Caco-2 (cell line): ENCODE results near the gene HES2. TPM values are rescaled to one million over a fixed set of nuclear protein-coding genes. Genes with fewer than 3 reads are reported as not detected.
"Not testable (repeated sequence)": the region's sequence is repeated elsewhere in the genome, so short reads cannot be mapped to it uniquely, and the experiment has no call there.

Experiments
- BruUV-seq: library from RNA; stranded (reverse); fragments of 400-500 nt; replicated peaks from 2 replicates; lab custom pipeline; 2021; lab: Mats Ljungman, UMichigan
- CTCF ChIA-PET: fragments of 300-600 bp; sonication (Branson Sonifier 250); formaldehyde crosslinking; loops from one replicate; lab custom pipeline; 2022; ENCODE audit warnings: antibody characterized with exemption; lab: Charles Lee
- POLR2A ChIA-PET: fragments of 300-600 bp; sonication (Branson Sonifier 250); formaldehyde crosslinking; loops from one replicate; lab custom pipeline; 2022; ENCODE audit warnings: antibody characterized with exemption; lab: Charles Lee
- DNase-seq, 2 experiments: peaks; one replicate each; pipeline versions ENCODE4 v3.0.0 to v3.0.0-alpha.2; 2020 to 2022
- H3K27me3 ChIP-seq: replicated peaks from 2 replicates; pipeline ENCODE4 v1.6.0; 2011; ENCODE audit warnings: low read length; ENCODE audit not compliant: control insufficient read depth, insufficient read depth
- H3K36me3 ChIP-seq: 2 replicates; pipeline ENCODE4 v1.5.1; 2011; ENCODE audit warnings: low read length; ENCODE audit not compliant: control insufficient read depth, insufficient read depth
- H3K4me1 ChIP-seq: fragments of 250-450 bp; sonication (Bioruptor Pico); 2 replicates; pipeline ENCODE4 v1.5.1; 2020; ENCODE audit warnings: mild to moderate bottlenecking
- H3K4me3 ChIP-seq: 2 replicates; pipeline ENCODE4 v1.5.1; 2011; ENCODE audit warnings: low read depth, mild to moderate bottlenecking, control low read depth, low read length
- H3K9me3 ChIP-seq: fragments of 250-450 bp; sonication (Bioruptor Pico); 2 replicates; pipeline ENCODE4 v1.5.1; 2020; ENCODE audit warnings: mild to moderate bottlenecking, moderate library complexity
- H3K27ac Mint-ChIP-seq: one replicate; pipeline ENCODE4 v1.8.0; 2022; ENCODE audit warnings: mixed read lengths; ENCODE audit not compliant: unreplicated experiment
- H3K27me3 Mint-ChIP-seq: one replicate; pipeline ENCODE4 v1.8.0; 2022; ENCODE audit warnings: mixed read lengths; ENCODE audit not compliant: insufficient read depth, unreplicated experiment
- H3K36me3 Mint-ChIP-seq: one replicate; pipeline ENCODE4 v1.8.0; 2022; ENCODE audit warnings: mild to moderate bottlenecking, mixed read lengths; ENCODE audit not compliant: insufficient read depth, unreplicated experiment
- H3K4me1 Mint-ChIP-seq: one replicate; pipeline ENCODE4 v1.8.0; 2022; ENCODE audit warnings: low read depth, mixed read lengths; ENCODE audit not compliant: unreplicated experiment
- H3K4me3 Mint-ChIP-seq: one replicate; pipeline ENCODE4 v1.8.0; 2022; ENCODE audit warnings: mild to moderate bottlenecking, moderate library complexity, mixed read lengths; ENCODE audit not compliant: unreplicated experiment
- H3K9me3 Mint-ChIP-seq: one replicate; pipeline ENCODE4 v1.8.0; 2022; ENCODE audit warnings: mixed read lengths; ENCODE audit not compliant: unreplicated experiment
- CTCF ChIP-seq, 2 experiments: fragments of 200-600 bp in 1 of 2; IDR thresholded peaks; 1 replicate in 1 of 2; 2 replicates in 1 of 2; pipeline versions ENCODE4 v1.5.1 to v1.8.0; 2011 to 2022; ENCODE audit warnings: antibody characterized with exemption in 1 of 2, control low read depth in 1 of 2, inconsistent platforms in 1 of 2, low read depth in 1 of 2, low read length in 1 of 2, mild to moderate bottlenecking in 1 of 2, moderate library complexity in 1 of 2; ENCODE audit not compliant: insufficient read depth in 1 of 2, severe bottlenecking in 1 of 2, unreplicated experiment in 1 of 2
- intact Hi-C: fragments of 100-400 bp; cut with micrococcal nuclease; formaldehyde crosslinking; loops from one replicate; pipeline ENCODE4 v1.10.0; 2022; ENCODE audit not compliant: unreplicated experiment
- total RNA-seq: library from RNA; stranded (reverse); gene quantifications from 2 replicates; pipeline ENCODE4 v1.2.3, GENCODE V29; 2022

HES2 gene
- total RNA-seq, 1 experiment from 2014 or later = 0.91 TPM

GRCh38 chr1:6454856-6455751 is 35.4 kb upstream of the HES2 start:
- H3K9me3 Mint-ChIP-seq = no peaks in the 10 kb centered on the region
- no peaks in the 10 kb centered on the region for H3K27me3 Mint-ChIP-seq
- H3K36me3 Mint-ChIP-seq = no peaks in the 10 kb centered on the region
- no peaks in the 10 kb centered on the region for H3K9me3 ChIP-seq
- no peak overlapping the region for H3K27ac Mint-ChIP-seq
- intact Hi-C loops = no loop called here
- H3K4me1 ChIP-seq = peaks cover 7% of the 10 kb centered on the region
- H3K36me3 ChIP-seq = no peaks in the 10 kb centered on the region
- DNase-seq = no peak
- POLR2A ChIA-PET = no interaction called here
- H3K4me1 Mint-ChIP-seq = peaks cover 9% of the 10 kb centered on the region
- BruUV-seq = no TSS peak
- H3K27me3 ChIP-seq = no peaks in the 10 kb centered on the region
- CTCF ChIA-PET = interaction anchor here (1.4 kb wide), 1 partner anchor 17 kb away, joined by 3 read pairs; no protein-coding TSS in a partner anchor
- no peak overlapping the region for H3K4me3 ChIP-seq
- TF ChIP-seq CTCF (IDR thresholded peaks at IDR 0.05; ENCODE audit: insufficient read depth in 1 of 2, low read depth in 1 of 2, low read length in 1 of 2, severe bottlenecking in 1 of 2, unreplicated experiment in 1 of 2) = no peak
- no peak overlapping the region for H3K4me3 Mint-ChIP-seq

GRCh38 chr1:6453895-6454855 is 34.5 kb upstream of the HES2 start:
- POLR2A ChIA-PET, DNase-seq, H3K4me3 ChIP-seq, H3K36me3 Mint-ChIP-seq, H3K4me1 ChIP-seq, H3K4me1 Mint-ChIP-seq, H3K27me3 ChIP-seq, H3K36me3 ChIP-seq, BruUV-seq, H3K9me3 Mint-ChIP-seq, H3K4me3 Mint-ChIP-seq, H3K27ac Mint-ChIP-seq, intact Hi-C loops, H3K27me3 Mint-ChIP-seq, H3K9me3 ChIP-seq: not testable (repeated sequence)
- CTCF ChIA-PET = interaction anchor here (1.4 kb wide), 1 partner anchor 16 kb away, joined by 3 read pairs; no protein-coding TSS in a partner anchor

- Mint-ChIP-seq H3K27ac (peak overlapping the region; percentile 67), H3K27me3 (no peaks in the 10 kb centered on the region), H3K4me1 (peaks cover 9% of the 10 kb centered on the region), H3K36me3 (no peaks in the 10 kb centered on the region), H3K9me3 (no peaks in the 10 kb centered on the region), H3K4me3 (no peak overlapping the region)
- H3K27me3 ChIP-seq = no peaks in the 10 kb centered on the region
- peak; percentile 43 to 73 for DNase-seq
- no peaks in the 10 kb centered on the region for H3K9me3 ChIP-seq
- ChIA-PET CTCF (interaction anchor here (0.6 to 1.5 kb wide), 4 partner anchors 10 to 280 kb away, joined by 3 to 5 read pairs (median 4); no protein-coding TSS in a partner anchor), POLR2A (no interaction called here)
- peaks cover 7% of the 10 kb centered on the region for H3K4me1 ChIP-seq
- no peaks in the 10 kb centered on the region for H3K36me3 ChIP-seq
- TF ChIP-seq CTCF (IDR thresholded peaks at IDR 0.05; ENCODE audit: insufficient read depth in 1 of 2, low read depth in 1 of 2, low read length in 1 of 2, severe bottlenecking in 1 of 2, unreplicated experiment in 1 of 2) = no peak
- H3K4me3 ChIP-seq = no peak overlapping the region; the same call in 1 of the 2 replicates
- no TSS peak for BruUV-seq
- intact Hi-C loops = no loop called here
These were observed 31.2 kb upstream of the HES2 start for GRCh38 chr1:6450943-6451373.

- peak overlapping the region; percentile 67 for H3K27ac Mint-ChIP-seq
- BruUV-seq, H3K4me1 ChIP-seq, H3K4me3 ChIP-seq, H3K9me3 Mint-ChIP-seq, DNase-seq, H3K27me3 Mint-ChIP-seq, intact Hi-C loops, H3K36me3 Mint-ChIP-seq, H3K36me3 ChIP-seq, H3K4me3 Mint-ChIP-seq, POLR2A ChIA-PET, H3K4me1 Mint-ChIP-seq, H3K27me3 ChIP-seq, H3K9me3 ChIP-seq: not testable (repeated sequence)
- CTCF ChIA-PET = interaction anchor here (0.6 to 1.5 kb wide), 2 partner anchors 12 to 279 kb away, joined by 4 to 5 read pairs; no protein-coding TSS in a partner anchor
These were observed 30.8 kb upstream of the HES2 start for GRCh38 chr1:6450486-6450885.
